C4-2B (cell line): ENCODE measurements around the gene WHRN.

Experiments
- H3K27ac ChIP-seq: fragments of 450-650 bp; 2 replicates; pipeline ENCODE4 v1.5.1; 2017
- ZFX ChIP-seq: fragments of 450-650 bp; IDR thresholded peaks from 2 replicates; pipeline ENCODE4 v1.6.1; 2017
- TF ChIP-seq, protein P1 (sequence below): fragments of 450-650 bp; conservative IDR thresholded peaks from 2 replicates; pipeline ENCODE4 v1.5.1; 2017; ENCODE audit warnings: mild to moderate bottlenecking

Gene WHRN

DNA sequence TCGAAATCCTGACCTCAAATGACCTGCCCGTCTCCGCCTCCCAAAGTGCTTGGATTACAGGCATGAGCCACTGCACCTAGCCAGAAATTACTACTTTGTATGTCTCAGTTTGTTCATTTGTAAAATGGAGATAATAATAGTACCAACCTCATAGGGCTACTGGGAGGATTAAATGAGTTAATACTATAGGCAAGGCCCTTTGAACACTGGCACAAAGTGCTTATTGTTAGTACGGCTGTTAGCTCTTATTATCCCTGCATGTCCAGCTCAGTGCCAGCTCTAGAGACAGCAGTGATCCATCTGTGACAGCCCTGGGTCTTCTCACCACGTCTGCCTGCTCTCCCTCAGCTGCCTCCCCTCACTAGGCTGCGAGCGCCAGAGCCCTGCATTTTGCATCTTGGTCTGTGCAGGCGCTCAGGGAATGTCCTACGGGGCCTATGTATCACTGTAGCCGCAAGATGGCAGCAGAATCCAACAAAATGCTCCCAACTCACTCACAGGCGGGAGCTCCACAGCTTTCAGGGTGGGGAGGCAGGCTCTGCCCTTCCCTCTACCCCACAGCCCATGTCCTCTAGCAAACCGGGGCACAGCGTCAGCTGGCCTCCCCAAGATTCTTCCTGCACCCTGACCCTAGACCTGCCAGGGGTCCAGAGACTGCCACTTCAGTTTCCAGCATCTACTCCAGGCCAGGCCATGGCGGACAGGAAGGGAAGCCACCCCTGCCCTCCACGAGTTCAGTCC lies 99.8 kb downstream of the WHRN start:
- no peak overlapping the region for H3K27ac ChIP-seq

DNA sequence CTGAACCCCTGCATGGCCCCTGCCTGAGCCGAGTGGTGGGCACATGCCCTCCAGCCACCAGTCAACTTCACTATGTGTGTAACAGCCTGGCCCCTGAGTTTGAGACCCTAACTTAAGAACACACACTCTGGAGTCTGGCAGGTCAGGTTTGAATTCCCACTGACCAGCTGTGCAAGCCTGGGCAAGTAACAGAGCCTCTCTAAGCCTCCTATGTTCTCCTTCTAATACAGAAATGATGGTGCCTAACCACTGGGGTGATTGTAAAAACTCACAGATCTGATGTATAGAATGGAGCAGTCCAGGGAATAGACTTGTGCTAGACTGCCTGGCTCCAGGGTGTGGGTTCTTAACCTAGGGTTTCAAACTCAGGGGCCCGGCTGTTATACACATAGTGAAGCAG lies 100.7 kb downstream of the WHRN start:
- no peak for TF ChIP-seq ZFX
- TF ChIP-seq, protein P1, sequence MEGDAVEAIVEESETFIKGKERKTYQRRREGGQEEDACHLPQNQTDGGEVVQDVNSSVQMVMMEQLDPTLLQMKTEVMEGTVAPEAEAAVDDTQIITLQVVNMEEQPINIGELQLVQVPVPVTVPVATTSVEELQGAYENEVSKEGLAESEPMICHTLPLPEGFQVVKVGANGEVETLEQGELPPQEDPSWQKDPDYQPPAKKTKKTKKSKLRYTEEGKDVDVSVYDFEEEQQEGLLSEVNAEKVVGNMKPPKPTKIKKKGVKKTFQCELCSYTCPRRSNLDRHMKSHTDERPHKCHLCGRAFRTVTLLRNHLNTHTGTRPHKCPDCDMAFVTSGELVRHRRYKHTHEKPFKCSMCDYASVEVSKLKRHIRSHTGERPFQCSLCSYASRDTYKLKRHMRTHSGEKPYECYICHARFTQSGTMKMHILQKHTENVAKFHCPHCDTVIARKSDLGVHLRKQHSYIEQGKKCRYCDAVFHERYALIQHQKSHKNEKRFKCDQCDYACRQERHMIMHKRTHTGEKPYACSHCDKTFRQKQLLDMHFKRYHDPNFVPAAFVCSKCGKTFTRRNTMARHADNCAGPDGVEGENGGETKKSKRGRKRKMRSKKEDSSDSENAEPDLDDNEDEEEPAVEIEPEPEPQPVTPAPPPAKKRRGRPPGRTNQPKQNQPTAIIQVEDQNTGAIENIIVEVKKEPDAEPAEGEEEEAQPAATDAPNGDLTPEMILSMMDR = no peak
- H3K27ac ChIP-seq = no peak overlapping the region

More for the DNA sequence above, 99.8 kb downstream of the WHRN start:
- TF ChIP-seq, protein P1 = peak; percentile 89
- TF ChIP-seq ZFX = no peak

DNA sequence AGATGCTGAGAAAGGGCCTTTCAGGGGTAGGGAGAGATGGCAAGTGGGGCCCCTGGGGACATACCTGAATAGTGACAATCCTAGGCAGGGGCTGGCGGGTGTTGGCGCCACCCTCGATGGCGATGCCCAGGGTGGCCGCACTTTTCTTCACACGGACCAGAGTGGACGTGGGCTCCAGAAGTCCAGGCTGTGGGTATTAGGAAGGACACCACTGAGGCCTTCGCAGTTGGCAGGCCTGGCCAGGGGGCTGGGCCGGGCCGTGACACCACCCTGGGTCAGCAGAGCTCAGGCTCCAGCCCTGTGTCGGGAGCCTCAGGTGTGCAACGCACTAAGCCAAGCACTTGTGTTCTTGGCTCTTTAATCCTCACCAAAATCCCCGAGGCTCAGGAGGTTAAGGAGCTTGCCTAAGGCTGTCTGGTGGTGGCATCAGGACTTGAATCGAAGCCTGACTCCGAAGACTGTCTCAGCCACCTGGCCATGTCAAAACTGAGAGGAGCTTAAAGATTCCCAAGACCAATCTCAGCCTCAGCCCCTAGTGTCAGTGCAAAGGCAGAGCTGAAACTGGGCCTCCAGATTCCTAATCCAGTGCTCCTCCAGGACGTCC lies 102.0 kb downstream of the WHRN start:
- no peak for TF ChIP-seq ZFX
- TF ChIP-seq, protein P1 = no peak

DNA sequence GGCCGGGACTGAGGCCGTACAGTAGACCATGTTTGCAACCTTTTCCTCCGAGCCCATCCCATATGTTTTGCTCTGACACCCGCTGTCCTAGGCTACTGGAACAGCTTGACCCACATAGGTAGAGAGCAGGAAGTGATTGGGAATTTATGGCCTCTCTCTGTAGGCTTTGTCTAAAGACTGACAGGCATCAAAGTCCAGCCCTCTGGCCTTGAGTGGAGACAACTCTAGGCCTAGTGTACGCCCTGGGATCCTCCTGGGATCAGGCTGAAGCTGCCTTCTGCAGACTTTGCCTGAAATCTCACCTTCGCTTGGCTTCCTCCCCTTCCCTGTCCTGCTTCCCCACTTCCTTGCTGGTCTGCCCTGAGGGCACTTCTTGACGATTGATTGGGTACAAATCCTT lies 103.9 kb downstream of the WHRN start:
- H3K27ac ChIP-seq = no peak overlapping the region
- no peak for TF ChIP-seq ZFX
- TF ChIP-seq, protein P1 = no peak

More for the DNA sequence above, 102.0 kb downstream of the WHRN start:
- no peak overlapping the region for H3K27ac ChIP-seq

DNA sequence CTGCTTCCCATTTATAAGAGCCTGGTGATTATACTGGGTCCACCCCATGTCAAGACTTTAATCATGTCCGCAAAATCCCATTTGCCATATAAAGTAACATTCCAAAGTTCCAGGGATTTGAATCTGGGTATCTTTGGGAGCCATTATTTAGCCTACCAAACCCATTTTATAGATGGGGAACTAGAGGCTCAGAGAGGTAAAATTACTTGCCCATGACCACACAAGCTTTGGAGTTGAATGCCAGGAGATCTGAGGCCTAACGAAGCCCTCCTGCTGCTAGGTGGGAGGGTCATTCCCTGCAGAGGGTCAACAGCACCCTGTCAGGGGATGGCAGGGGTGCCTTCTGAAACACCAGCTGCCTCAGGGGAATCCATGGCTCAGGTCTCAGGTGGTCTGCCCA lies 104.5 kb downstream of the WHRN start:
- H3K27ac ChIP-seq = no peak overlapping the region
- TF ChIP-seq, protein P1 = no peak
- no peak for TF ChIP-seq ZFX

DNA sequence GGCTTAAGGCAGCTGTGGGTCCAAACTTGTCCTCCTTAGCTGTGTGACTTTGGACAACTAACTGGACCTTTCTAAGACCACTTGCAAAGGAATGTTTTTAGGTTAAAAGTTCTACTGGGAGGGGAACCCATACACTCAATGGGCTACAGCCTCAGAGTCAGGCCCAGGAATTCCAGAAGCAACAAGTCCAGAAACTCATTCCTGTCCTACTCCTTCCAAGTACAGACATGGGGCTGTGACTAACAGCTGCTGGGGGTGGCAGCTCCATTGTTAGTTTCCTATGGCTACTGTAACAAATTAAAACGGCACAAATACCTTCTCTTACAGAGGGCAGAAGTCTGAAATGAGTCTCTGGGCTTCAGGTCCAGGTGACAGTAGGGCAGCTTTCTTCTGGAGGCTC lies 105.1 kb downstream of the WHRN start:
- no peak for TF ChIP-seq ZFX
- TF ChIP-seq, protein P1 = no peak
- no peak overlapping the region for H3K27ac ChIP-seq

DNA sequence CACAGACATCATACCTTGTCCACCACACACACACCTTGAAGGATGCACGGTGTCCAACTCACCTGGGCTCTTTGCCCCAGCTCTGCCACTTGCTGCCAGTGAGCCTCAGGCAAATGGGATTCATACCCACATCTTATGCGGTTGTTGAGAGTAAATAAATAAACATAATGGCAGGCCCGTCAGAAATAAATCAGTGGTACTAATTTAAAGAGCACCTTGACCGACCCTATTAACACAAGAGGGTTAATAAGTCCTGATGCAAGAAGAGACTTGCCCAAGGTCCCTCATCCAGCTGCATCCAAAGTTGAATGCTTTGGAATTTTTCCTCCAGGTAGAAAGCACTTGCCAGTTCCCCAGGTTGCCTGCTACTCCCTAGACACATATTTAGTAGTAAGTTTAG lies 105.9 kb downstream of the WHRN start:
- no peak for TF ChIP-seq ZFX
- TF ChIP-seq, protein P1 = no peak
- H3K27ac ChIP-seq = no peak overlapping the region
